HCT116 (cell line): ENCODE measurements around the gene VLDLR. TPM values are rescaled to one million over a fixed set of nuclear protein-coding genes. Genes with fewer than 3 reads are reported as not detected.

ENCODE experiments used
- ATAC-seq: fragments of 200-7000 bp; cut with Tn5 transposase; 2 replicates; pipeline ENCODE4 v1.9.1; 2020; ENCODE audit warnings: mild to moderate bottlenecking, moderate library complexity
- BruUV-seq: library from RNA; stranded (reverse); fragments of 400-500 nt; replicated peaks from 2 replicates; lab custom pipeline; 2021; lab: Mats Ljungman, UMichigan
- CTCF ChIA-PET: fragments of 300-600 bp; sonication (Branson Sonifier 250); formaldehyde crosslinking; loops from one replicate; lab custom pipeline; 2021; ENCODE audit warnings: antibody characterized with exemption; lab: Charles Lee
- POLR2A ChIA-PET: fragments of 300-600, 350-600 bp; sonication (Branson Sonifier 250); formaldehyde crosslinking; loops from one replicate; lab custom pipeline; 2021; ENCODE audit warnings: antibody characterized with exemption; lab: Charles Lee
- RAD21 ChIA-PET, 2 experiments: fragments of 300-600 bp; sonication (Branson Sonifier 250); formaldehyde crosslinking; loops; one replicate each; lab custom pipeline; 2023; ENCODE audit warnings: low total read pairs in 2 of 2; ENCODE audit not compliant: uncharacterized antibody in 2 of 2, unreplicated experiment in 2 of 2, low non-redundant PET in 1 of 2; lab: Charles Lee
- DNase-seq: peaks from one replicate; pipeline ENCODE4 v3.0.0-alpha.2; 2010; ENCODE audit warnings: low read depth, low spot score
- H2AFZ ChIP-seq: fragments of 200-600 bp; shearing (Covaris generic), sonication (generic); 2 replicates; pipeline ENCODE4 v1.6.1; 2017; ENCODE audit warnings: low read depth, mixed run types, mixed read lengths, antibody characterized with exemption, low read length; ENCODE audit not compliant: poor library complexity, severe bottlenecking
- H3K27ac ChIP-seq: 2 replicates; pipeline ENCODE4 v1.5.1; 2012; ENCODE audit warnings: low read depth, low read length
- H3K27me3 ChIP-seq: fragments of 200-600 bp; sonication (generic); 2 replicates; pipeline ENCODE4 v1.6.1; 2016; ENCODE audit warnings: mixed run types, low read length, mixed read lengths; ENCODE audit not compliant: insufficient read depth
- H3K36me3 ChIP-seq, 2 experiments: fragments of 200-500 bp in 1 of 2; fragments of 200-600 bp in 1 of 2; sonication (Bioruptor generic) in 1 of 2; sonication (generic) in 1 of 2; 2 replicates each; pipeline versions ENCODE4 v1.5.1 to v1.6.1; 2014 to 2016; ENCODE audit warnings: low read length in 2 of 2, inconsistent platforms in 1 of 2, mixed read lengths in 1 of 2, mixed run types in 1 of 2; ENCODE audit not compliant: insufficient read depth in 2 of 2, control insufficient read depth in 1 of 2
- H3K4me1 ChIP-seq, 2 experiments: fragments of 200-600 bp in 1 of 2; sonication (generic) in 1 of 2; 2 replicates each; pipeline versions ENCODE4 v1.5.1 to v1.6.1; 2012 to 2017; ENCODE audit warnings: low read length in 2 of 2, inconsistent platforms in 1 of 2, mild to moderate bottlenecking in 1 of 2, mixed read lengths in 1 of 2, mixed run types in 1 of 2, moderate library complexity in 1 of 2; ENCODE audit not compliant: insufficient read depth in 2 of 2, control insufficient read depth in 1 of 2
- H3K4me2 ChIP-seq: fragments of 200-600 bp; sonication (generic); 2 replicates; pipeline ENCODE4 v1.6.1; 2017; ENCODE audit warnings: mixed run types, low read length, mixed read lengths
- H3K4me3 ChIP-seq, 2 experiments: fragments of 200-600 bp in 1 of 2; sonication (generic) in 1 of 2; replicated peaks in 1 of 2; 2 replicates each; pipeline ENCODE4 v1.5.1; 2011 to 2016; ENCODE audit warnings: low read length in 2 of 2, control low read depth in 1 of 2, low read depth in 1 of 2, mild to moderate bottlenecking in 1 of 2, mixed read lengths in 1 of 2, mixed run types in 1 of 2
- H3K79me2 ChIP-seq: fragments of 200-600 bp; sonication (generic); 2 replicates; pipeline ENCODE4 v1.6.1; 2017; ENCODE audit warnings: mild to moderate bottlenecking, mixed run types, low read length, moderate library complexity, mixed read lengths; ENCODE audit not compliant: insufficient read depth
- H3K9ac ChIP-seq: fragments of 200-600 bp; sonication (generic); 2 replicates; pipeline ENCODE4 v1.6.1; 2016; ENCODE audit warnings: low read length, mixed read lengths
- H3K9me2 ChIP-seq: fragments of 200-600 bp; sonication (generic), shearing (Covaris generic); 2 replicates; pipeline ENCODE4 v1.6.1; 2017; ENCODE audit warnings: mixed run types, mild to moderate bottlenecking, moderate library complexity; ENCODE audit not compliant: insufficient read depth
- H3K9me3 ChIP-seq, 2 experiments: fragments of 200-500 bp in 1 of 2; fragments of 200-600 bp in 1 of 2; sonication (Bioruptor generic) in 1 of 2; sonication (generic) in 1 of 2; 2 replicates each; pipeline ENCODE4 v1.6.1; 2014 to 2017; ENCODE audit warnings: low read length in 2 of 2, mixed read lengths in 2 of 2, inconsistent platforms in 1 of 2, low read depth in 1 of 2, mild to moderate bottlenecking in 1 of 2, mixed run types in 1 of 2, moderate library complexity in 1 of 2; ENCODE audit not compliant: control insufficient read depth in 1 of 2, insufficient read depth in 1 of 2
- H4K20me1 ChIP-seq: fragments of 200-600 bp; sonication (generic), shearing (Covaris generic); 2 replicates; pipeline ENCODE4 v1.6.1; 2017; ENCODE audit warnings: mixed run types, mild to moderate bottlenecking, moderate library complexity; ENCODE audit not compliant: insufficient read depth
- ATF3 ChIP-seq: IDR thresholded peaks from 2 replicates; pipeline ENCODE4 v1.6.1; 2012
- CBX3 ChIP-seq: IDR thresholded peaks from 2 replicates; pipeline ENCODE4 v1.6.1; 2012; ENCODE audit warnings: low read depth
- CEBPB ChIP-seq: IDR thresholded peaks from 2 replicates; pipeline ENCODE4 v1.6.1; 2012; ENCODE audit warnings: low read depth
- CTCF ChIP-seq, 3 experiments: fragments of 200-600 bp in 1 of 3; sonication (generic) in 1 of 3; IDR thresholded peaks in 2 of 3; conservative IDR thresholded peaks in 1 of 3; 2 replicates each; pipeline ENCODE4 v1.5.1; 2012 to 2017; ENCODE audit warnings: low read depth in 2 of 3, low read length in 2 of 3, antibody characterized with exemption in 1 of 3, borderline replicate concordance in 1 of 3, control low read depth in 1 of 3, mild to moderate bottlenecking in 1 of 3, mixed read lengths in 1 of 3, mixed run types in 1 of 3, moderate library complexity in 1 of 3; ENCODE audit not compliant: insufficient read depth in 1 of 3
- ELF1 ChIP-seq: IDR thresholded peaks from 2 replicates; pipeline ENCODE4 v1.6.1; 2012; ENCODE audit warnings: low read depth, borderline replicate concordance
- EZH2 ChIP-seq: fragments of 200-600 bp; sonication (generic); IDR thresholded peaks from 2 replicates; pipeline ENCODE4 v1.6.1; 2017; ENCODE audit warnings: antibody characterized with exemption, mixed run types
- EZH2phosphoT487 ChIP-seq: fragments of 200-600 bp; IDR thresholded peaks from 2 replicates; pipeline ENCODE4 v1.6.1; 2018; ENCODE audit warnings: antibody characterized with exemption, borderline replicate concordance
- FOSL1 ChIP-seq: IDR thresholded peaks from 2 replicates; pipeline ENCODE4 v1.6.1; 2012; ENCODE audit warnings: low read depth
- JUND ChIP-seq: IDR thresholded peaks from 2 replicates; pipeline ENCODE4 v1.6.1; 2012
- MAX ChIP-seq: IDR thresholded peaks from 2 replicates; pipeline ENCODE4 v1.6.1; 2012
- POLR2A ChIP-seq: IDR thresholded peaks from 2 replicates; pipeline ENCODE4 v1.7.0; 2011; ENCODE audit warnings: borderline replicate concordance; ENCODE audit not compliant: insufficient read depth, insufficient read length; ENCODE audit errors: extremely low read depth
- POLR2AphosphoS5 ChIP-seq: IDR thresholded peaks from 2 replicates; pipeline ENCODE4 v1.6.1; 2011; ENCODE audit warnings: mild to moderate bottlenecking, low read depth, low read length, moderate library complexity
- SIN3A ChIP-seq: IDR thresholded peaks from 2 replicates; pipeline ENCODE4 v1.6.1; 2012; ENCODE audit warnings: low read depth
- SP1 ChIP-seq: IDR thresholded peaks from 2 replicates; pipeline ENCODE4 v1.6.1; 2012; ENCODE audit warnings: low read depth
- SRF ChIP-seq: IDR thresholded peaks from 2 replicates; pipeline ENCODE4 v1.6.1; 2012; ENCODE audit warnings: low read depth
- TCF7L2 ChIP-seq: IDR thresholded peaks from 2 replicates; pipeline ENCODE4 v1.7.0; 2011; ENCODE audit warnings: borderline replicate concordance, inconsistent platforms; ENCODE audit not compliant: insufficient read depth, insufficient read length; ENCODE audit errors: extremely low read depth
- YY1 ChIP-seq: IDR thresholded peaks from 2 replicates; pipeline ENCODE4 v1.6.1; 2011; ENCODE audit warnings: low read length, low read depth, moderate library complexity, mild to moderate bottlenecking; ENCODE audit not compliant: insufficient replicate concordance; ENCODE audit errors: extremely low read depth
- ZFX ChIP-seq: fragments of 450-650 bp; IDR thresholded peaks from 2 replicates; pipeline ENCODE4 v1.6.1; 2017
- ZNF274 ChIP-seq: fragments of 200-500 bp; sonication (Bioruptor generic); IDR thresholded peaks from 2 replicates; pipeline ENCODE4 v1.6.1; 2014; ENCODE audit warnings: mild to moderate bottlenecking, low read depth, low read length, inconsistent platforms
- intact Hi-C: fragments of 100-400 bp; cut with micrococcal nuclease; formaldehyde crosslinking; loops from 2 replicates; pipeline ENCODE4 v1.10.0; 2022
- total RNA-seq: library from RNA; stranded (reverse); gene quantifications from one replicate; pipeline ENCODE4 v1.2.1, GENCODE V29; 2021; ENCODE audit not compliant: unreplicated experiment

Gene VLDLR
- total RNA-seq, 1 experiment from 2014 or later, result 0.17 TPM

GRCh38 chr9:2622461-2623287 lies 1.1 kb downstream of the VLDLR start:
- CTCF ChIA-PET, result no interaction called here
- ATAC-seq (no peak), DNase-seq (no peak)
- H4K20me1 ChIP-seq, result no peaks in the 10 kb centered on the region
- no TSS peak for BruUV-seq
- H3K27ac ChIP-seq, result no peak overlapping the region
- POLR2A ChIA-PET, result no interaction called here
- TF ChIP-seq POLR2A (no peak), CEBPB (no peak), TCF7L2 (no peak), JUND (no peak), SIN3A (no peak), ZNF274 (no peak), ELF1 (no peak), SP1 (no peak)
- no peaks in the 10 kb centered on the region for H3K79me2 ChIP-seq
- H3K4me1 ChIP-seq, result no peaks in the 10 kb centered on the region
- peaks cover 5% of the 10 kb centered on the region; the same call in 1 of the 2 replicates for H3K27me3 ChIP-seq
- H3K9me3 ChIP-seq, result no peaks in the 10 kb centered on the region
- RAD21 ChIA-PET, result no interaction called here
- no peak overlapping the region for H2AFZ ChIP-seq
- H3K9me2 ChIP-seq, result no peaks in the 10 kb centered on the region
- H3K9ac ChIP-seq, result no peak overlapping the region
- H3K36me3 ChIP-seq, result no peaks in the 10 kb centered on the region
- H3K4me2 ChIP-seq, result no peak overlapping the region
- intact Hi-C loops, result no loop called here
- H3K4me3 ChIP-seq, result no peak overlapping the region

GRCh38 chr9:2623288-2624050 lies 1.9 kb downstream of the VLDLR start:
- BruUV-seq, result no TSS peak
- Histone ChIP-seq H3K9me2 (no peaks in the 10 kb centered on the region), H4K20me1 (no peaks in the 10 kb centered on the region), H3K27me3 (peaks cover 5% of the 10 kb centered on the region; the same call in 1 of the 2 replicates), H3K9me3 (no peaks in the 10 kb centered on the region), H2AFZ (no peak overlapping the region), H3K79me2 (no peaks in the 10 kb centered on the region), H3K36me3 (no peaks in the 10 kb centered on the region), H3K4me2 (no peak overlapping the region), H3K27ac (no peak overlapping the region), H3K9ac (no peak overlapping the region), H3K4me3 (no peak overlapping the region), H3K4me1 (no peaks in the 10 kb centered on the region)
- POLR2A ChIA-PET, result no interaction called here
- ATAC-seq (no peak), DNase-seq (no peak)
- CTCF ChIA-PET, result no interaction called here
- intact Hi-C loops, result no loop called here
- RAD21 ChIA-PET, result no interaction called here
- TF ChIP-seq ZNF274 (no peak), POLR2AphosphoS5 (no peak), YY1 (no peak), ATF3 (no peak), SRF (no peak), CTCF (IDR thresholded peaks at IDR 0.05 in 2 of 3, conservative IDR thresholded peaks at IDR 0.05 in 1 of 3; ENCODE audit: borderline replicate concordance in 1 of 3, insufficient read depth in 1 of 3, low read depth in 2 of 3, low read length in 2 of 3) (no peak), POLR2A (no peak), JUND (no peak), FOSL1 (no peak), SP1 (no peak), EZH2phosphoT487 (no peak), ZFX (no peak), MAX (no peak), EZH2 (no peak), CBX3 (no peak)
